GM21737 (cell line): ENCODE measurements around the gene CTTNBP2NL.

ENCODE experiments used
- ATAC-seq: cut with Tn5 transposase; IDR thresholded peaks from one replicate; pipeline ENCODE4 v1.9.1; 2021; ENCODE audit warnings: mild to moderate bottlenecking, moderate library complexity; ENCODE audit not compliant: unreplicated experiment

Gene CTTNBP2NL

GRCh38 chr1:112505878-112506277, 109.9 kb downstream of the CTTNBP2NL start:
- no peak for ATAC-seq

- no peak for ATAC-seq
Observed at GRCh38 chr1:112506306-112506705, 110.3 kb downstream of the CTTNBP2NL start.

GRCh38 chr1:112506731-112507130, 110.7 kb downstream of the CTTNBP2NL start:
- ATAC-seq: no peak

GRCh38 chr1:112507336-112507735, 111.3 kb downstream of the CTTNBP2NL start:
- no peak for ATAC-seq

- no peak for ATAC-seq
Observed at GRCh38 chr1:112507921-112508277, 111.9 kb downstream of the CTTNBP2NL start.

GRCh38 chr1:112508278-112509004, 112.4 kb downstream of the CTTNBP2NL start, which contains the start of gene WNT2B:
Gene WNT2B (plus strand): TSS chr1:112508965. CDS start chr1:112509263, 298 bp downstream.
- ATAC-seq: no peak

GRCh38 chr1:112509005-112509659, 113.1 kb downstream of the CTTNBP2NL start:
- ATAC-seq: no peak

GRCh38 chr1:112509660-112510178, 113.7 kb downstream of the CTTNBP2NL start:
- no peak for ATAC-seq

GRCh38 chr1:112510340-112510739, 114.3 kb downstream of the CTTNBP2NL start:
- ATAC-seq: no peak
